Hepatocyte (in vitro differentiated cells): ENCODE measurements around the gene MBTPS1. TPM values are rescaled to one million over a fixed set of nuclear protein-coding genes. Genes with fewer than 3 reads are reported as not detected.

Experiments
- DNase-seq: peaks from one replicate; pipeline ENCODE4 v3.0.0-alpha.2; 2016; ENCODE audit warnings: low spot score
- H2AFZ ChIP-seq: fragments of 200-600 bp; sonication (generic); 2 replicates; pipeline ENCODE4 v1.6.0; 2016; ENCODE audit warnings: antibody characterized with exemption, mild to moderate bottlenecking
- H3K27ac ChIP-seq: fragments of 200-600 bp; sonication (generic); 2 replicates; pipeline ENCODE4 v1.5.1; 2016; ENCODE audit warnings: mild to moderate bottlenecking
- H3K27me3 ChIP-seq: fragments of 200-600 bp; sonication (generic); 2 replicates; pipeline ENCODE4 v1.6.1; 2016
- H3K36me3 ChIP-seq: fragments of 200-600 bp; sonication (generic); replicated peaks from 2 replicates; pipeline ENCODE4 v1.5.1; 2016; ENCODE audit warnings: low read depth; ENCODE audit not compliant: insufficient read depth
- H3K4me1 ChIP-seq: fragments of 200-600 bp; sonication (generic); 2 replicates; pipeline ENCODE4 v1.5.1; 2016; ENCODE audit warnings: mild to moderate bottlenecking, moderate library complexity; ENCODE audit not compliant: insufficient read depth
- H3K4me2 ChIP-seq: fragments of 200-600 bp; sonication (generic); 2 replicates; pipeline ENCODE4 v1.6.0; 2016
- H3K4me3 ChIP-seq: fragments of 200-600 bp; sonication (generic); 2 replicates; pipeline ENCODE4 v1.5.1; 2016; ENCODE audit warnings: mild to moderate bottlenecking
- H3K79me2 ChIP-seq: fragments of 200-600 bp; sonication (generic); 2 replicates; pipeline ENCODE4 v1.6.0; 2017; ENCODE audit warnings: mild to moderate bottlenecking
- H3K9me2 ChIP-seq: fragments of 200-600 bp; sonication (generic); replicated peaks from 2 replicates; pipeline ENCODE4 v1.6.0; 2017; ENCODE audit warnings: mild to moderate bottlenecking; ENCODE audit not compliant: insufficient read depth
- H3K9me3 ChIP-seq: fragments of 200-600 bp; sonication (generic); 2 replicates; pipeline ENCODE4 v1.5.1; 2016; ENCODE audit warnings: low read depth, mild to moderate bottlenecking
- H4K20me1 ChIP-seq: fragments of 200-600 bp; sonication (generic); 2 replicates; pipeline ENCODE4 v1.6.0; 2016; ENCODE audit warnings: mild to moderate bottlenecking; ENCODE audit not compliant: insufficient read depth, poor library complexity, severe bottlenecking
- EZH2 ChIP-seq: fragments of 200-600 bp; sonication (generic); IDR thresholded peaks from 2 replicates; pipeline ENCODE4 v1.6.1; 2016; ENCODE audit warnings: antibody characterized with exemption, mild to moderate bottlenecking, borderline replicate concordance
- EZH2phosphoT487 ChIP-seq: fragments of 200-600 bp; sonication (generic); IDR thresholded peaks from one replicate; pipeline ENCODE4 v1.6.1; 2018; ENCODE audit warnings: antibody characterized with exemption, mild to moderate bottlenecking, low read depth, moderate library complexity; ENCODE audit not compliant: unreplicated experiment, severe bottlenecking
- WGBS: methylation state at CpG from one replicate; pipeline ENCODE4 v1.1.6; 2016; ENCODE audit warnings: low lambda C conversion rate; ENCODE audit errors: missing lambda C conversion rate; 5-methylcytosine and 5-hydroxymethylcytosine counted together
- polyA plus RNA-seq: library from polyadenylated mRNA; unstranded; fragments of >200 nt; fragmentation: Nextera tagmentation; extraction: Ambion mirVana; gene quantifications from 2 replicates; pipeline ENCODE4 v1.2.1, GENCODE V29; 2016
- total RNA-seq: library from RNA; depleted of rRNA; stranded (reverse); fragments of >200 nt; gene quantifications from 2 replicates; pipeline ENCODE4 v1.2.3, GENCODE V29; 2014
- TF ChIP-seq, protein P1 (sequence below): fragments of 200-600 bp; sonication (generic); IDR thresholded peaks from 2 replicates; pipeline ENCODE4 v1.5.1; 2016; ENCODE audit warnings: antibody characterized with exemption, mild to moderate bottlenecking; ENCODE audit not compliant: poor library complexity

The MBTPS1 gene
- total and polyA plus RNA-seq, 2 experiments from 2014 or later = 65.9 to 76.8 TPM

DNA sequence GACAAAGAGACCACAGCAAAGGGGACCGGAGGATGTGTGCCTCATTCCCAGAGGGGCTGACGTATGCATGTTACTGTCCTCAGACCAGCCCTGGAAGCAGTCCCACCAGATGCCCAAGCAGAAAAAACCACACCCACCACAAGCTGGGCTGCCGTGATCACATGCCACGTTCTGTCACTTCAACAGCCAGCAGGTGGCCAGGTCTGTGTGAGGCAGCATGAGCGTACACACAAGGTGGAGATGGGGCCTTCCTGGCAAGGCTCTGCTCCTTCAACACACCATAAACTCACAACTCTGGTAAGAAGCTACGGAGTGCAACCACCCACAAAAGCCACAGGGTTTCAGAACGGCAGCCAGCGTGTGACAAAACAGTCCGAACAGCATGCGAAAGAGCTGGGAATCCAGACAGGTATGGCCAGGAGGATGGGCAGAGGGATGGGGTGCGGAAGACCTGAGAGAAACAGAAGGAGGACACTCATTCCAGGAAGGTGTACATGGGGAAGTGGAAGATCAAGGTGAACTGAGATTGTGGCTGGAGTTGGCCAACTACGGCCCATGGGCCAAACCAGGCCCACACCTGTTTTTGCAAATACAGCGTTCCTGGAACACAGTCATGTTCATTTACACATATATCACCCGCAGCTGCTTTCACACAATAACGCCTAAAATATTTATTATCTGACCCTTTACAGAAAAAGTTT, 27.9 kb downstream of the MBTPS1 start:
- no peak overlapping the region for H3K4me3 ChIP-seq
- no peak for TF ChIP-seq EZH2phosphoT487
- TF ChIP-seq EZH2 = no peak
- no peaks in the 10 kb centered on the region for H3K79me2 ChIP-seq
- H4K20me1 ChIP-seq = no peaks in the 10 kb centered on the region
- no peak overlapping the region for H3K27ac ChIP-seq
- H3K9me3 ChIP-seq = no peaks in the 10 kb centered on the region
- no peaks in the 10 kb centered on the region for H3K9me2 ChIP-seq
- 91% methylated on average over 15 of the region's 15 CpGs for WGBS
- no peak overlapping the region for H2AFZ ChIP-seq
- no peaks in the 10 kb centered on the region for H3K27me3 ChIP-seq
- H3K4me2 ChIP-seq = no peak overlapping the region
- DNase-seq = no peak
- H3K4me1 ChIP-seq = no peaks in the 10 kb centered on the region
- no peaks in the 10 kb centered on the region for H3K36me3 ChIP-seq

DNA sequence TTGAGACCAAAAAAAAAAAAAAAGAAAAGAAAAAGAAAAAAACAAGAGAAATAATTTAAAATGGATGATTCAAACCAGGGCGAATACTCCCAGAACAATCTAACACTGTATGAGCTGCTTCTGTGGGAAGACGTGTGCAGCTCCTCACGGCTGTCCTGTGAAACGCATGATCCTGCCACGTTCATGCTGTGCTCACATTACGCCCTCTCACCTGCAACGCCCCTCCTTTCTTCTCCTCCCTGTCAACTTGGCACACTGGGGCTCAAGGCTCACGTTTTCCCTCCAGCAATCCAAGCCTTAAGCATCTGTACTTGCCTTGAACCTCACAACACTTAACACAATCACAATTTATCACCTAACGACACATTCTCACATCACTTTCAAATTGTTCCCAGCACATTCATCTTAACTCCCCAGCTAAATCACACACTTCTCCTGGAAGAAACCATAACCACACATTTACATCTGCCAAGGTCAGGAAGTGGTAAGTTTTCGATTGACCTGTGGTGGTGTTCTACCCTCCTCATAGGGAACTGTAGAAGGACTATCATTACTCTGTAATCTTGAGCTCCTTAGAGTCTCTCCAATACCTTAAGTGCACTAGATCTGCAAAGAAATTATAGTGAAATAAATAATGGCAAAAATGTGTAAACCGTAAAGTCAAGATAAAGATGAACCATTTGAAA, 29.1 kb downstream of the MBTPS1 start:
- no peak for DNase-seq
- no peak overlapping the region for H2AFZ ChIP-seq
- no peak overlapping the region for H3K4me3 ChIP-seq
- H3K79me2 ChIP-seq = no peaks in the 10 kb centered on the region
- no peaks in the 10 kb centered on the region for H3K36me3 ChIP-seq
- no peaks in the 10 kb centered on the region for H3K9me3 ChIP-seq
- no peaks in the 10 kb centered on the region for H4K20me1 ChIP-seq
- H3K27me3 ChIP-seq = no peaks in the 10 kb centered on the region
- no peak for TF ChIP-seq EZH2phosphoT487
- TF ChIP-seq, protein P1, sequence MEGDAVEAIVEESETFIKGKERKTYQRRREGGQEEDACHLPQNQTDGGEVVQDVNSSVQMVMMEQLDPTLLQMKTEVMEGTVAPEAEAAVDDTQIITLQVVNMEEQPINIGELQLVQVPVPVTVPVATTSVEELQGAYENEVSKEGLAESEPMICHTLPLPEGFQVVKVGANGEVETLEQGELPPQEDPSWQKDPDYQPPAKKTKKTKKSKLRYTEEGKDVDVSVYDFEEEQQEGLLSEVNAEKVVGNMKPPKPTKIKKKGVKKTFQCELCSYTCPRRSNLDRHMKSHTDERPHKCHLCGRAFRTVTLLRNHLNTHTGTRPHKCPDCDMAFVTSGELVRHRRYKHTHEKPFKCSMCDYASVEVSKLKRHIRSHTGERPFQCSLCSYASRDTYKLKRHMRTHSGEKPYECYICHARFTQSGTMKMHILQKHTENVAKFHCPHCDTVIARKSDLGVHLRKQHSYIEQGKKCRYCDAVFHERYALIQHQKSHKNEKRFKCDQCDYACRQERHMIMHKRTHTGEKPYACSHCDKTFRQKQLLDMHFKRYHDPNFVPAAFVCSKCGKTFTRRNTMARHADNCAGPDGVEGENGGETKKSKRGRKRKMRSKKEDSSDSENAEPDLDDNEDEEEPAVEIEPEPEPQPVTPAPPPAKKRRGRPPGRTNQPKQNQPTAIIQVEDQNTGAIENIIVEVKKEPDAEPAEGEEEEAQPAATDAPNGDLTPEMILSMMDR = no peak
- no peak for TF ChIP-seq EZH2
- H3K9me2 ChIP-seq = no peaks in the 10 kb centered on the region
- no peak overlapping the region for H3K27ac ChIP-seq
- H3K4me2 ChIP-seq = no peak overlapping the region
- 92% methylated on average over 11 of the region's 11 CpGs for WGBS
- no peaks in the 10 kb centered on the region for H3K4me1 ChIP-seq

DNA sequence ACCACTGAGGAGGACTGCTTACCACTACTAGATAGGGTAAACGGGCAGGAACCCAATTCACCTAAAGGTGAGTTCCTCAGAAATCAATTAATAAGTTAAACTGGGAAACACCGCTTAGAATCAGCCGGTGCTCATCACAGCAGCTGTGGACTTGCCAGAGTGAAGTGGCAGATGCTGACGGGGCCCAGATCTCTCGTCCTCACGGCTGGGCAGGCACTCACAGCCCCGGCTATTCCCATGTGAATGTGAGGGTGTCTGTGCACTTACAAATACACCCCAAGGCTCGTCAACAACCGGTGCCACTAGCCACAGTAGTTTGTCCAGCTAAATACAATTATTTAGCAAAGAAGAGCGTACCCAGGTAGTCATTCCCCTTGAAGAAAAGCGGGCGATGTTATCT, 29.7 kb downstream of the MBTPS1 start:
- H2AFZ ChIP-seq = no peak overlapping the region
- DNase-seq = no peak

DNA sequence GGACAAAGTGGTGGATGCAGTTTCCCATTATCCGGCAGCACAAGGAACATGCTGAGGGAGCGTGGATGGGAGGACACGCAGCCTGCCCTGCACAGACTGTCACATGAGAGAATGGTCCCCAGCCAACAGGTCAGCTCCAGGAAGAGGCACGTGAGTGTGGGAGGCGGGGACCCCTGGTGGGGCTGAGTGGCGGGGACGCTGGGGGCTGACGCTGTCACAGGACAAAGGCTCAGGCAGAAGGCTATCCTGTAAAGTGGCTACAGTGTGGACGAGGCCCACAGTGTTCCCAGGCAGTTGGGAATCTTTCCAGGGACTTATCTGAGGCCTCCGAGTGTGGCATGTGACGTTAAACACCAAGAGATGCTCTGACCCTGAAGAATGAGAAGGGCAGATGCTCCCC, 30.4 kb downstream of the MBTPS1 start:
- no peak for DNase-seq
- H3K9me3 ChIP-seq = no peaks in the 10 kb centered on the region
- no peak overlapping the region for H3K27ac ChIP-seq
- H3K79me2 ChIP-seq = no peaks in the 10 kb centered on the region
- WGBS = 81% methylated on average over 11 of the region's 11 CpGs
- no peaks in the 10 kb centered on the region for H3K4me1 ChIP-seq
- no peaks in the 10 kb centered on the region for H3K27me3 ChIP-seq
- no peak overlapping the region for H3K4me3 ChIP-seq
- no peaks in the 10 kb centered on the region for H4K20me1 ChIP-seq
- no peak for TF ChIP-seq EZH2phosphoT487
- no peak for TF ChIP-seq EZH2
- TF ChIP-seq, protein P1 = no peak
- no peaks in the 10 kb centered on the region for H3K36me3 ChIP-seq
- no peaks in the 10 kb centered on the region for H3K9me2 ChIP-seq
- H2AFZ ChIP-seq = no peak overlapping the region
- H3K4me2 ChIP-seq = no peak overlapping the region

More for the DNA sequence above, 29.7 kb downstream of the MBTPS1 start:
- Histone ChIP-seq H3K27ac (no peak overlapping the region), H3K27me3 (no peaks in the 10 kb centered on the region), H3K9me3 (no peaks in the 10 kb centered on the region), H3K4me3 (no peak overlapping the region), H3K4me1 (no peaks in the 10 kb centered on the region), H3K4me2 (no peak overlapping the region), H3K9me2 (no peaks in the 10 kb centered on the region), H3K79me2 (no peaks in the 10 kb centered on the region), H3K36me3 (no peaks in the 10 kb centered on the region), H4K20me1 (no peaks in the 10 kb centered on the region)
- WGBS = 83% methylated on average over 12 of the region's 12 CpGs
- TF ChIP-seq, protein P1 = no peak
